Measurements from ENCODE around the gene CCDC6.
"Not testable (repeated sequence)": the region's sequence is repeated elsewhere in the genome, so short reads cannot be mapped to it uniquely, and the experiment has no call there.

CCDC6 gene

GRCh38 chr10:59750155-59750945 is 156.0 kb downstream of the CCDC6 start:
- DNase-seq, result no peak

- DNase-seq, result no peak
Measured at GRCh38 chr10:59748834-59749233, 157.5 kb downstream of the CCDC6 start.

DNA sequence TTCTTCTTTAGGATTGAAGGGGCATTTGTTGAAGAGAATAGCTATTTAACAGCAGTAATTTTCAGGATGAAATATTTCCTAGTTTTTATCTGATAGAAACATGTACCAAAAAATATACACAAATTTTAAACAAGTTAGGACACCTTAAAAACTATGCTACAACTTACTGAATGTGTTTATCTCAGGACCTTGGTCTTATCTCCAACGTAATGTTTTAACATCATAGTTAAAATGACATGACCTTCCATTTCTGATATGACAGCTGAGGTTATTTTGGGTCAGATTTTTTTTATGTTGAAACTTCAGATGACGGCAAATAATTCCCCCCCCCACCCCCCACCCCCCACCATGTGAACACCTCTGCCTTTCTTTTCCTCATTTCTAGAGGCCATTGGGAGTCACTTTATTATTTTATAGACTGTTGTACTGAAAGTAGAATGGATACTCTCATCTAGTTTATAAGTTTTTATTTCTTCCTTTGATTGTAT is 161.1 kb downstream of the CCDC6 start:
- no peak for DNase-seq

GRCh38 chr10:59744762-59745161 is 161.6 kb downstream of the CCDC6 start:
- DNase-seq, result not testable (repeated sequence)

DNA sequence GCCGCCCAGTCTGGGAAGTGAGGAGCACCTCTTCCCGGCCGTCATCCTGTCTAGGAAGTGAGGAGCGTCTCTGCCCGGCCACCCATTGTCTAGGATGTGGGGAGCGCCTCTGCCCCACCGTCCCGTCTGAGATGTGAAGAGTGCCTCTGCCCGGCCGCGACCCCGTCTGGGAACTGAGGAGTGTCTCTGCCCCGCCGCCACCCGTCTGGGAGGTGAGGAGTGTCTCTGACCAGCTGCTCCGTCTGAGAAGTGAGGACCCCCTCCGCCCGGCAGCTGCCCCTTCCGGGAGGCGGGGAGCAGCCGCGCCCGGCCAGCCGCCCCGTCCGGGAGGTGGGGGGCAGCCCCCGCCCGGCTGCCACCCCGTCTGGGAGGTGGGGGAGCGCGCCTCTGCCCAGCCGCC is 162.2 kb downstream of the CCDC6 start:
- DNase-seq, result not testable (repeated sequence)

DNA sequence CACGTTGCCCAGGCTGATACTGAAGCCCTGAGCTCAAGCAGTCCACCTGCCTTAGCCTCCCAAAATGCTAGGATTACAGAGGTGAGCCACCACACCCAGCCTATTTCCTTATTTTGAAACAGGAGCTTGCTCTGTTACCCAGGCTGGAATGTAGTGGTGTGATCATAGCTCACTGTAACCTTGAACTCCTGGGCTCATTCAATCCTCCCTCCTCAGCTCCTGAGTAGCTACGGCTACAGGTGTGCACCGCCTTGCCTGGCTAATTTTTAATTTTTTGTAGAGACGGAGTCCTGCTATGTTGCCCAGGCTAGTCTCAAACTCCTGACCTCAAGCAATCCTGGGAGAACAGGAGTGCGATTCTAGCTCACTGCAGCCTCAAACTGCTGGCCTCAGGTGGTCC is 164.8 kb downstream of the CCDC6 start:
- DNase-seq, result no peak

DNA sequence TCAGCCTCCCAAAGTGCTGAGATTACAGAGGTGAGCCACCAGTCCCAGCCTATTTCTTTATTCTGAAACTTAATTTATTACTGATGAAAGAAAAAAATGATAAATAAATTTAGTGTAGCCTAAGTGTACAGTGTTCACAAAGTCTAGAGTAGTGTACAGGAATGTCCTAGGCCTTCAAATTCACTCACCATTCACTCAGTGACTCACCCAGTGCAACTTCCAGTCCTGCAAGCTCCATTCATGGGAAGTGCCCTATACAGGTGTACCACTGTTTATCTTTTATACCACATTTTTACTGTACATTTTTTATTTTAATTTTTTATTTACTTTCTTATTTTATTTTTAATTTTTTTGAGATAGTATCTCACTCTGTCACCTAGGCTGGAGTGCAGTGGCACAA is 165.3 kb downstream of the CCDC6 start:
- no peak for DNase-seq

All from GDM1 (cell line).